IPS DF 19.7 (cell line): ENCODE results near the gene IL6.
"Not testable (repeated sequence)": the region's sequence is repeated elsewhere in the genome, so short reads cannot be mapped to it uniquely, and the experiment has no call there.

Experiments
- DNase-seq: peaks from one replicate; pipeline ENCODE4 v3.0.0-alpha.2; 2013; ENCODE audit warnings: low read depth, low spot score

The IL6 gene

DNA sequence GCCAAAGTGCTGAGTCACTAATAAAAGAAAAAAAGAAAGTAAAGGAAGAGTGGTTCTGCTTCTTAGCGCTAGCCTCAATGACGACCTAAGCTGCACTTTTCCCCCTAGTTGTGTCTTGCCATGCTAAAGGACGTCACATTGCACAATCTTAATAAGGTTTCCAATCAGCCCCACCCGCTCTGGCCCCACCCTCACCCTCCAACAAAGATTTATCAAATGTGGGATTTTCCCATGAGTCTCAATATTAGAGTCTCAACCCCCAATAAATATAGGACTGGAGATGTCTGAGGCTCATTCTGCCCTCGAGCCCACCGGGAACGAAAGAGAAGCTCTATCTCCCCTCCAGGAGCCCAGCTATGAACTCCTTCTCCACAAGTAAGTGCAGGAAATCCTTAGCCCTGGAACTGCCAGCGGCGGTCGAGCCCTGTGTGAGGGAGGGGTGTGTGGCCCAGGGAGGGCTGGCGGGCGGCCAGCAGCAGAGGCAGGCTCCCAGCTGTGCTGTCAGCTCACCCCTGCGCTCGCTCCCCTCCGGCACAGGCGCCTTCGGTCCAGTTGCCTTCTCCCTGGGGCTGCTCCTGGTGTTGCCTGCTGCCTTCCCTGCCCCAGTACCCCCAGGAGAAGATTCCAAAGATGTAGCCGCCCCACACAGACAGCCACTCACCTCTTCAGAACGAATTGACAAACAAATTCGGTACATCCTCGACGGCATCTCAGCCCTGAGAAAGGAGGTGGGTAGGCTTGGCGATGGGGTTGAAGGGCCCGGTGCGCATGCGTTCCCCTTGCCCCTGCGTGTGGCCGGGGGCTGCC lies at the start of gene IL6:
Gene IL6, plus strand, starts transcription at position 294 of the 807 bp plus-strand sequence. Its CDS starts 63 bp downstream, at position 357.
- no peak for DNase-seq

DNA sequence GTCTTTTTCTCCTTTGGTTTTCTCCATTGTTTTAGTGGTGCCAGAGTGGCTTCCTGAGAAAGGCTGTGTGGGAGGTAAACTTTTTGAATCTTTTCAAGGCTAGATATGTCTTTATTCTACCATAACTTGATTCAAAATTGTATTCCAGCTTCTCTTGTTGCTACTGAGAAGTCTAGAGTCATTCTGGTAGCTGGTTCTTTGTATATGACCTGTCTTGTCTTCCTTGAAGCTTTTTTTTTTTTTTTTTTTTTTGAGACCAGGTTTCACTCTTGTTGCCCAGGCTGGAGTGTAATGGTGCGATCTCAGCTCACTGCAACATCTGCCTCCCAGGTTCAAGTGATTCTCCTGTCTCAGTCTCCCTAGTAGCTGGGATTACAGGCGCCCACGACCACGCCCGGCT lies 49.7 kb upstream of the IL6 start:
- DNase-seq = not testable (repeated sequence)

DNA sequence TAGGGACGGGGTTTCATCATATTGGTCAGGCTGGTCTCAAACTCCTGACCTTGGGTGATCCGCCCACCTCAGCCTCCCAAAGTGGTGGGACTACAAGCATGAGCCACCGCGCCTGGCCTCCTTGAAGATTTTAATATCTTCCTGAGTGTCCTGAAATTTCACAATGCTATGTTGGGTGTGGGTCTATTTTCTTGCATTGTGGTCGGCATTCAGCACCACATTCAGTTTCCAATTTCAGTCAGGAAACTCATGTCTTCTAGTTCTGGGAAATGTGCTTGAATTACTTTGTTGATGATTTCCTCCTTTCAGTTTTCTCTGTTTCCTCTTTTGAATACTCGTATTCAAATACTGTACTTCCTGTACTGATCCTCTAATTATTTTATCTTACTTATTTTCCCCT lies 49.3 kb upstream of the IL6 start:
- DNase-seq = no peak

DNA sequence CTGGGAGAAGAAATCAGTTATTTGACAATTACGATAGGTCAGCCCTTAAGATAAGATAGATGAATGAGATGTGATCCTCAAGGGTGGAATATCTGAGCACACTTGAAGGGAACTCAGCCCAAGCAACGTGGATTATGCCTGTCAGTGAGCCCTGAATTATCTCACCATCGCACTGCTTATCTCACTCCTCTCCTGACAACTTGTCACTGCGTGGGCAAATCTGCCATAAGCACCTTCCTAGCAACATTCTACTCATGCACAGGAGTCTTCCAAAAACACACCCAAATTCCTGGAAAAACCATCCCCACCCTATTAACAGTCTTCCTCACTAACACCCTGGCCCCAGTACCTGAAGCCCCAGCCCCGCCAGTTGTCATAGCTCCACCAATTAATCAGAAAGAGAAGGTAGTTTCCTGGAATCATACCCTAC lies 46.5 kb upstream of the IL6 start:
- no peak for DNase-seq

- DNase-seq = no peak
Measured at GRCh38 chr7:22681312-22681711, 45.7 kb upstream of the IL6 start.

GRCh38 chr7:22681852-22682657 lies 44.9 kb upstream of the IL6 start:
- DNase-seq = no peak

DNA sequence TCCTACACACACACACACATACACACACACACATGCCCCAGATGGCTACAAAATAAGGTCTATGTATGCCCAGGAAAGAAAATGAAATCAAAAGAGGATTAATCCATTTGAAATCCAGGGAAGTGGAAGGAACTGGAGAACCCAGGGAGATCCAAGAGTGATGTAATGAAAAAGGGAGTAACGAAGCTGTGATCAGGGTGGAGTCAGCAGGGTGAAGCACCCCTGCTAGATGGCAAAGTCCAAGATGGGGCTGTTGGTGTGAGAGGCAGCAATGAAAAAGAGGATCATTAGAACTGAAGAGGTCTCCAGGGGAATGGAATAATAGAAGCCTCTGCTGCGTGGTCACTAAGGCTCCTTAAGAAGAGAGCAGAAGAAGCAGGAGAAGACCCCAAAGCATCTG lies 43.6 kb upstream of the IL6 start:
- no peak for DNase-seq

- DNase-seq = no peak
Measured at GRCh38 chr7:22686620-22687019, 40.4 kb upstream of the IL6 start.

DNA sequence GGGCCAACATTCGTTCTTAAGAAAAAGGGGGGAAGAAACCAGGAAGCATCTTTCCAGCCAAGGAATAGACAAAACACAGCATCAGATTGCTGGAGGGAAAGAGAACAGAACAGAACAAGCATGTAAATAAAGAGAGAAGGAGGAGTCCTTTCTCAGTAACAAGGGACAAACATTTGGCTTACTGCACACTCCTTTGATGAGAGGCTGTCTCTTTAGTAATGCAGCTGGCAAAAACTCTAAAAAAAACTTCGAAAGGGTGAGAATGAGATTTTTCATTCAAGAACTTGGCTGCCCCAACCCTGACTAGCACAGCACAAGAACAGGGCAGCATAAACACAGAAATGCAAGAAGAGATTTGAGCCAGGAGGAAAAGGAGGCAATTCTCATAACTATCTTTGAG lies 38.9 kb upstream of the IL6 start:
- DNase-seq = no peak

- not testable (repeated sequence) for DNase-seq
Measured at GRCh38 chr7:22688934-22689333, 38.1 kb upstream of the IL6 start.

DNA sequence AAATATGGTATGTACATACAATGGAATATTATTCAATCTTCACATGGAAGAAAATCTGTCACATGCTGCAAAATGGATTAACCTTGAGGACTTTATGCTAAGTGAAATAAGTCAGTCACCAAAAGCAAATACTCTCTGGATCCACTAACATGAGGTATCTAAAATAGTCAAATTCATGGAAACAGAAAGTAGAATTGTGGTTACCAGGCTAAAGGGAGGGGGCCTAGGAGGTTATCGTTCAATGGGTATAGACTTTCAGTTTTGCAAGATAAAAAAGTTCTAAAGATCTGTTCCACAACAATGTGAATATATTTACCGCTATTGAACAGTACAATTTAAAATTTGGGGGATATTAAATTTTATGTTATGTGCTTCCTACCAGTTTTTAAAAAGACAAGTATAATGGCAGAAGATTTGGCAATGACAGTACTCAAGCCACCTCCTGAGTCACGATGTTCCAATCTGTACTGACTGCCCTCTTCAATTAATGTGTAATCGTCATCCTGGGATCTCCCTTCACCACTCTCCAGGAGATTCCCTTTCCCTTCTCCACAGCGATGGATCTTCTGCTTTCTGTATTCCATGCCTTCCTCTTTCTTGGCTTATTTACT lies 32.3 kb upstream of the IL6 start:
- no peak for DNase-seq

DNA sequence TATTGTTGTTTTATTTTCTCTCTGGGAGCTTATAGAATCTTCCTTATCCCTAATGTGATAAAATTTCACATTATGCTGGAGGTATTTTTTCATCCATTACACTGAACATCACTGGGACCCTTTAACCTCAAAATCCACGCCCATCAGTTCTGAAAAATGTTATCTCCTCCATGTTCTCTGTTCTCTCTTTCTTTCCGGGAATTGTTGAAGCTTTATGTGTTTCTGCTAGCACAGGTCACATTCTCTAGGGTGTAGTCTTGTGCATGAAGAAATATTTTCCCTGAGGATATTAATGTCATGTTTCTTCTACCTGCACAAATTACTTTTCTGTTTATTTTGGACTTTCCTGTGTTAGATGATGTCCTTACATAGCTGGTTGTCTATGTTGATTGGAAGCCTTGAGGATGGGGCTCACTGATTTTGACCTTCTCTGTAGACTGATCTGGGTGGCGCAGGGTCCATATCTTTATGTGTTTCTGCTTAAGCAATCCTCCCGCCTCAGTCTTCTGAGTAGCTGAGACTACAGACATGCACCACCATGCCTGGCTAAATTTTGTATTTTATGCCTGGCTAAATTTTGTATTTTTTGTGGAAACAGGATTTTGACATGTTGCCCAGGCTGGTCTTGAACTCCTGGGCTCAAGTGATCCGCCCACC lies 31.4 kb upstream of the IL6 start:
- no peak for DNase-seq

DNA sequence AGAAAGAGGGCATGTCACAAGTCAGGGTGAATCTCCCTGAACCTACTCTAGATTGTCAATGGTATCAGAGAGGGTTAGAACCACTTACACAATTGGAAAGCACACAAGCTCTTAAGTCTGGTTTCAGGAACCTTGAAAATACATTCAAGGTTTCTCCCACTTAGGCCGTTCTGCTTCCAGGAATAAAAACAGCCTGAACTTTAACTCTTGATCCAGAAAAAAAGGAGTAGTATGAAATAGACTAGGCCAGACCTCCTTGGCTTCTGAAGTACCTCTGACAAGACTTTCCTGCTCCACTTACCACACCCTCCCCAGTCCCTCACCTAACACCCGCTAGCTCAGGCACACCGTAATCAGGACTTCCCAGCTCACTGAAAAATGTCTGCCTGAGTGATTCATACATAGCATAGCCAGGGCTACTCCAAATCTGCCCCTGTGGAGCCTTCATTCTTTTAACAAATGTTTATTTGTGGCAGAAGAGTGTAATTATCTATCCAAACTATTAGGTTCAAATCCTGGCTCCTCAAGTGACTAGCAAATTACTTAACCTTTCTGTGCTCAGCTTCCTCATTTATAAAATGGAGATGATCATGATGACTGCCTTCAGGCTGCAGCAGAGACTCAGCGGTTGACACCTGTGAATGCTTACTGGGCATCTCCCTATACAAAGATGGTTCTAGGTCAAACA lies 30.3 kb upstream of the IL6 start:
- no peak for DNase-seq

- no peak for DNase-seq
Measured at GRCh38 chr7:22697322-22697859, 29.6 kb upstream of the IL6 start.

- DNase-seq = no peak
Measured at GRCh38 chr7:22697876-22698606, 29.0 kb upstream of the IL6 start.

DNA sequence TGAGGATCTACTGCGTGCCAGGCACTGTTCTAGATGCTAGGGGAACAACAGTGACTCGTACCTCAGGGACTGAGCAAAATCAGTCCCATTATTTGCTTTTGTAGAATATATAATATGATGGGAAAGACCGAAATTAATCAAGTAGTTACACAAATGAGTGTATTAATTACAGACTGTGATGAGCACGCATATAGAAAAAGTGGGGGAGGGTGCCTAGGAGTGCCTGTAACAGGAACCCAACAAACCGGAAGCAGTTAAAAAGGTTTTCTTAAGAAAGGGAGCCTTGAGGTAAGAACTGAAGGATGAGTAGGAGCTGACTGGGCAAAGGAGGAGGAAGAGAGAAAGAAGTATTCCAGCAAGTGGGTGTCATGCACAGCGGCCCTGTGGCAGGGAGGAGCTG lies 28.2 kb upstream of the IL6 start:
- no peak for DNase-seq

- no peak for DNase-seq
Measured at GRCh38 chr7:22700559-22701002, 26.4 kb upstream of the IL6 start.

GRCh38 chr7:22702516-22702915 lies 24.5 kb upstream of the IL6 start:
- DNase-seq = no peak

- peak; percentile 83 for DNase-seq
Measured at GRCh38 chr7:22703107-22703855, 23.7 kb upstream of the IL6 start.
